HG03460 (cell line): ENCODE results near the gene STX18.
"Not testable (repeated sequence)": the region's sequence is repeated elsewhere in the genome, so short reads cannot be mapped to it uniquely, and the experiment has no call there.

Source experiments
- ATAC-seq: cut with Tn5 transposase; IDR thresholded peaks from one replicate; pipeline ENCODE4 v1.9.1; 2021; ENCODE audit not compliant: unreplicated experiment

Gene STX18

DNA sequence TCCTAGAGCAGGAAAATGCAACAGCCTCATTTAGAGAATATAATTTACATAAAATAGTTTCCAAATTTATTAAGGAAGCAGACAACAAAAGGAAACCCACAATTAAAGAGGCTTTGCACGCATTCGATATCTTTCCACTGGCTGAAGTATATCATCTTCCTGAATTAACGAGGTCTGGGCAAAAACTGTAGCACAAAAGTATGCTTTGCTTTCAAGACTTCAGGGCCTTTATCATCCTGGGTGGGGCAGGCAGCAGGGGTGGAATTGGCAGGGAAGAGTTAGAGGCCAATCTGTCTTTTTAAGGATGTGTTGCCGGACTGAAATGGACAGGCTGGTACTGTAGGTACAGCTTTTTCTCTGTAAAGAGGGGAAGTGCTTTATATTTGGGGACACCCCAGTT, 17.0 kb upstream of the STX18 start:
- no peak for ATAC-seq

DNA sequence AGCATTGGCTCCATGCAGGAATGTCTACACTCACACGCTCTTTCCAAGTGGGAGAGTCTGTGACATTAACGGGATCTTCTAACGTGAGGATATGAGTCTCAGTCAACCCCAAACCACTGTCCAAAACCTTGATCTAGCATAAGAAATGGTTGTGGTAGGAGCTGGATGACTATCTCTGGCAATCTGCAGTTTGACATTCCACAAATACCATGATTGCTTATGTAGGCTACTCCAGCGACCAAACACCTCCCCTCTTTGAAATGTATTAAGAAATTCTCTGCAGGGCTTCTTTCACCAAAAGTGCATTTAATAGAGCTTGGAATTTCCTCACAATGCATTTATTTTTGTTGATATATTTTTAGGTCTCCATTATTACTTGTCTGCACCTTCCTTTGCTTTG, 14.1 kb upstream of the STX18 start:
- no peak for ATAC-seq

GRCh38 chr4:4554234-4554633, 12.4 kb upstream of the STX18 start:
- no peak for ATAC-seq

DNA sequence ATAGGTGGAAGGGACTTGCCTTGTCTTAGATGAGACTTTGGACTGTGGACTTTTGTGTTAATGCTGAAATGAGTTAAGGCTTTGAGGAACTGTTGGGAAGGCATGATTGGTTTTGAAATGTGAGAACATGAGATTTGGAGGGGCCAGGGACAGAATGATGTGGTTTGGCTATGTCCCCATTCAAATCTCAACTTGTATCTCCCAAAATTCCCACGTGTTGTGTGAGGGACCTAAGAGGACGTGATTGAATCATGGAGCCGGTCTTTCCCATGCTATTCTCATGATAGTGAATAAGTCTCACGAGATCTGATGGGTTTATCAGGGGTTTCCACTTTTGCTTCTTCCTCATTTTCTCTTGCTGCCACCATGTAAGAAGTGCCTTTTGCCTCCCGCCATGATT, 10.2 kb upstream of the STX18 start:
- ATAC-seq, result not testable (repeated sequence)

DNA sequence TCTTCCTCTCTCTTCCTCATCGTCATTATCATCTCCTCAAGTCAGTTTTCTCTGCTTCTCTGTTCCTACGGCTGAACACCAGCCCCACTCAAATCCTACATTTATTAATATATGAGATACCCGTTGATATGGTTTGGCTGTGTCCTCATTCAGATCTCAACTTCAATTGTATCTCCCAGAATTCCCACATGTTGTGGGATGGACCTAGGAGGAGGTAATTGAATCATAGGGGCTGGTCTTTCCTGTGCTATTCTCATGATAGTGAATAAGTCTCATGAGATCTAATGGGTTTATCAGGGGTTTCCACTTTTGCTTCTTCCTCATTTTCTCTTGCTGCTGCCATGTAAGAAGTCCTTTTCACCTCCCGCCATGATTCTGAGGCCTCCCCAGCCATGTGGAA, 8.3 kb upstream of the STX18 start:
- not testable (repeated sequence) for ATAC-seq

- no peak for ATAC-seq
Measured at GRCh38 chr4:4549534-4549933, 7.7 kb upstream of the STX18 start.

- ATAC-seq, result no peak
Measured at GRCh38 chr4:4542774-4543485, 1.1 kb upstream of the STX18 start.

DNA sequence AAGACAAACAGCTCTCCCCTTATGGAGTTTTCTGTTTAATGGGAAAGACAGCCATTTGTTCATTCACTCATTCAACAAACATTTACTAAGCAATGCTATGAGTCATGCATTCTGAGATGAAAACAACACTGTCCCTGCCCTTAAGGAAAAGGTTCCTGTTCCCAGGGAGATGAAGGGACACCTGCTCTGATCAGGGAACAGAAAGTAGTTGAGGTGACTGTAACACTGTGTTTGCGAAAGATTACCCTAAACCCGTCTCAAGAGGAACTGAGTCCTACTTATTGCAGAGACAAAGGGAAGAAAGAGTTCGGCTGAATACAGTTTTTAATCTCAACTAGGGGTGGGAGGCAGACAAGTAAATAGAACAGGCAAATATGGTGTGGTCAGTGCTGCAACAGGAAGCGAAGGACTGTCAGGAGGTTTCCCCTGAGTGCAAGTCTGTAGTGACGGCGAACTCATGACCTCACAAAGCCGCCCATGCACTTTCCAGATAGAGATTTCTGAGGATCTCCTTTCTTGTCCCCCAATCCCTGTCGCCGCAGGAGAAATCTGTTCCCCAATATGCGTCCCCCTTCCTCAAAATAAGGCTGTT, 712 bp downstream of the STX18 start:
- peak; percentile 45 for ATAC-seq

GRCh38 chr4:4539481-4539880, 2.4 kb downstream of the STX18 start:
- ATAC-seq, result no peak

GRCh38 chr4:4535590-4535989, 6.3 kb downstream of the STX18 start:
- no peak for ATAC-seq

DNA sequence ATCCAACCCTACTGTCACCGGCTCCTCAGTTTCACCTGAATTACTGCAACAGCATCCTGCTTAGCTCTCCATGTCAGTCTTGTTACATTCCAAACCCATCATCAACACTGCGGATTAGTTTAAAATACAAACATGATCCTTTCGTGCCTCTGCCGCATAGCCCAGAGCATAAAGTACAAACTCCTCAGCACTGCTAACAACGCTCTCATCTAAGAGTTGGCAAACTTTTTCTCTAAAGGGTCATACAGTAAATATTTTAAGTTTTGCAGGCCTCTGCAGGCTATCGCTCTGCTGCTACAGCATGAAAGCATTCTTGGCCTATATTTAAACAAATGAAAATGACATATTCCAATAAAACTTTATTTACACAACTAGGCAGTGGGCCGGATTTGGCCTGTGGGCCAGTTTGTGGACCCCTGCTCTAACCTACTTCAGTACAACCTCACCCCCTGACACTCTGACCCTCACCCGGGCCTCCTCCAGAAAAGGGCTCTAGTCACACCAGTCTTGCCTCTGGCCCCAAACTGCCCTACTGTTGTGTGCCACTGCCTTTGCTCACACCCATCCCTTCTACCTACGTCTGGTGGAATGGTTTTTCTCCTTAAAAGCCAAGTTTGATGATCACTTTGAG, 7.2 kb downstream of the STX18 start:
- ATAC-seq, result no peak

DNA sequence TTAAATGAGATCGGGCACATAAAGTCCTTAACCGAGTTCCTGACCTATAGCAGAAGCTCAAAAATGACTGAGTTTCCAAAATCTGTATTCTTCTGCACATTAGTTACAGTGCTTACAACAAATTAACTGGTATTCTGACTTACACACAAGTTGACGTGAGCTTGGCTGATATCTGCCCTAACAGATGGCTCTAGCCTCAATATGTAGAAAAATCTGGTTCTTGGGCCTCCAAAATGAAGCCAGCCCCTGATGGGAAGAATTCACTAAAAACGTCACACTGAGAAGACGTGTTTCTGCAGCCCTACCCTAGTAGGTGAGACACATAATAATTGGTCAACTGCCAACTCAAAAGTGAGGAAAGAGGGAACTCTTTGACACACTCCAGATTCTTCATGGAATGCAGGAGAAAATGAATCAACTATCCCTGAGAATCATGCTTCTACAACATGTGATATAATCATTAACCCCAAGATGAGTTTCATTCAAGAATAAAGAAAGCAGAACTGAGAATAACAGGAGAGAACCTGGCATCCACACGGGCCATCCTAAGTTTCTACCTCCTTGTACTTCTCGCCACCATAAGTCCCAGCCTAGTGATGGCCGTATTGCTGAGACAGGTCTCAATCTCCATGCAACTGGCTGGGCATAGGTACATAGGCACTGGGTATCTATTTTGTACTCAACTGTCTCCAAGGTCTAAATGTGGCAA, 8.2 kb downstream of the STX18 start:
- ATAC-seq, result no peak

DNA sequence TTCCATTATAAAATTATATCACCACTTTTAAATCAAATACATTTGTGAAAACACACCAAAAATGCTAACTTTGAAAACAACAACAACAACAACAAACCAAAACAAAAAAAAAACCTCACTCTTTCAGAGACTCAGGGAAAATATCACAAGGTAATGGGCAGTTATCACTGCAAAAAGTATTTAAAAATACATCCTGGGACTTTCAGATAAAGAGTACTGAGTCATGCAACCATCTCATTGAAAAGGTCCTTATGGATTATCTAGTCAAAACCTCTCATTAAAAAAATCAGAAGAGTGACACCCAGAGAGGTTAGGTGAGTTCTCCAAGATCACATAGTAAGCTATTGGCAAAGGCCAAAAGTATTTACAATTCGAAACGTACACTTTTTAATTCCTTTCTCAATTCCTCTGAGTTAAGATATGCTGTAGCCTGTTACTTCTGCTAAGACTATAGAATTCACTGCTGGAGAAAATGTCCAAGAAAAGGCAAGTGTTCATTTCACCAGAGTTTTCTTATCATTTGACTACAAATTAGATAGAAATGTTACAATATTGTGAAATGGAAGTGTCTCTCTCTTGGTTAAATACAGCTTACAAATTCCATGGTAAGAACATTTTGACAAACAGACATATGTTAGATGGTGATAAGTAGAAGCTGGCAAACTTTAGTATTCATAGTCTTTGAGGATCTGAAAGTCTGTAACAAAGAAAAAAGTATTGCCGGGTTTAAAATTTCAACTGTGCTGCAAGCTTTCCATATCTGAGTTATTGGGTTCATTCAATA, 9.3 kb downstream of the STX18 start:
- no peak for ATAC-seq

DNA sequence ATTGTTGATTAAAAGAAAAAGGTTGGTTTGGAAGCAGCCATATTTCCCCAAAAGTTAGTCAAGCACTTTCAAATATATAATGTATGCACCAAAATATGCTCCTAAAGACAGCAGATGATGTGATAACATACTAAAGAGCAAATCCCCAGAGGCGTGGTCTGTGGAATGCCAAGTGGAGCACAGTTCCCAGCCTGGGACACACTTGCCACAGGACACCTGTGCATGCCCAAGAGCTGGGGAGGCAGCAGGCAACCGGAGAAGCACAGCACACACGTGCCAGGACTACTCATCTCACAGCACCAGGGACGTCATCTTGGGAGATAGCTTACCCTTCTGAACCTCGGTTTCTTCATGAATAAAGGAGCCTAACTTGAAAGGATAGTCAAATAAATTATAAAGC, 12.5 kb downstream of the STX18 start:
- ATAC-seq, result no peak

GRCh38 chr4:4526401-4526800, 15.4 kb downstream of the STX18 start:
- ATAC-seq, result no peak

- ATAC-seq, result peak; percentile 98
Measured at GRCh38 chr4:4524364-4524763, 17.5 kb downstream of the STX18 start.

- no peak for ATAC-seq
Measured at GRCh38 chr4:4521731-4522130, 20.1 kb downstream of the STX18 start.

DNA sequence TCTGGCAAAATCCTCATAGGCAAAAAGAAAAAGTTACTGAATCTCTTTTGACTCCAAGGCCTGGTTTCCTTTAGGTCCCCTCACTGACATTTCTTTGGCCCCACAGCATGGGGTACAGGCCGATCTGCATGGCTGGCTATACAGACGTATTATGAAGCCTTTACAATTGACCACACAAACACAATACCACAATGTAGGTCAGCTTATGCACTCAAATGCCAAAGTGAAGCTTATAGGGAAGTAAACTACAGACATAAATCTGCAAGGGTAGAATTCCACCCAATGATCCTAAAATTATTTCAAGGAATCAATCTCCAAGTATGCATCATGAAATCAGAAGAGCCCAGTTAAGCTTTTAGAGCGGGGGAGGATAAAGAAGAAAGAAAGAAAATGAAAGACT, 20.7 kb downstream of the STX18 start:
- no peak for ATAC-seq

GRCh38 chr4:4519297-4519894, 22.5 kb downstream of the STX18 start:
- ATAC-seq, result no peak

- no peak for ATAC-seq
Measured at GRCh38 chr4:4518747-4519146, 23.1 kb downstream of the STX18 start.

DNA sequence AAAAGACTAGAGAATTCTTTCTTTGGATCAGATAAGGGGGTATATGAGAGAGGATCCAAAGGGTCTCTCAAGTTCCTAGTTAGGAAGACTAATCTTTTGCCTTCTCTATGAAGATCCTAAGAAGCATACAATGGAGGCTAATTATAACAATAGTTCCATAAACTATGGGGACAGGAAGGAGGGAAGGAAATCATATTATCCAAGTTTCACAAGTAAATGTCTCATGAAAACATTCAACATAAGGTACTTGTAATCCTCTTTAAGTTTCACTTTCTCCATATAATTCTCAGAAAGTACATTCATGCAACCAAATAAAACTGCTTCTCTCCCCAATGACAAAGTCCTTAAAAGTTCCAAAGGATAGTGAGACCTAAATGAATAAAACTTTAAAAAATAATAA, 27.1 kb downstream of the STX18 start:
- no peak for ATAC-seq
